GM21447 (cell line): ENCODE data around the gene SLC35F3.

Experiments
- ATAC-seq: cut with Tn5 transposase; IDR thresholded peaks from one replicate; pipeline ENCODE4 v1.9.1; 2021; ENCODE audit not compliant: unreplicated experiment

The SLC35F3 gene

GRCh38 chr1:234311414-234311813 is 406.9 kb downstream of the SLC35F3 start:
- ATAC-seq = no peak

- no peak for ATAC-seq
Measured at GRCh38 chr1:234313171-234313570, 408.7 kb downstream of the SLC35F3 start.

- no peak for ATAC-seq
Measured at GRCh38 chr1:234315091-234315541, 410.6 kb downstream of the SLC35F3 start.

- no peak for ATAC-seq
Measured at GRCh38 chr1:234315588-234315987, 411.1 kb downstream of the SLC35F3 start.

- no peak for ATAC-seq
Measured at GRCh38 chr1:234316486-234316885, 412.0 kb downstream of the SLC35F3 start.

- ATAC-seq = no peak
Measured at GRCh38 chr1:234316937-234317336, 412.5 kb downstream of the SLC35F3 start.

GRCh38 chr1:234320069-234320468 is 415.6 kb downstream of the SLC35F3 start:
- no peak for ATAC-seq

- no peak for ATAC-seq
Measured at GRCh38 chr1:234320549-234320948, 416.1 kb downstream of the SLC35F3 start.

GRCh38 chr1:234321231-234321630 is 416.8 kb downstream of the SLC35F3 start:
- no peak for ATAC-seq

GRCh38 chr1:234322097-234322496 is 417.6 kb downstream of the SLC35F3 start:
- no peak for ATAC-seq

GRCh38 chr1:234322979-234323378 is 418.5 kb downstream of the SLC35F3 start:
- no peak for ATAC-seq

GRCh38 chr1:234324821-234325220 is 420.3 kb downstream of the SLC35F3 start:
- no peak for ATAC-seq

- peak; percentile 45 for ATAC-seq
Measured at GRCh38 chr1:234325878-234326496, 421.5 kb downstream of the SLC35F3 start.

- peak; percentile 77 for ATAC-seq
Measured at GRCh38 chr1:234326497-234327366, 422.3 kb downstream of the SLC35F3 start.

GRCh38 chr1:234327577-234328164 is 423.2 kb downstream of the SLC35F3 start:
- ATAC-seq = no peak

- ATAC-seq = no peak
Measured at GRCh38 chr1:234330843-234331215, 426.4 kb downstream of the SLC35F3 start.

- no peak for ATAC-seq
Measured at GRCh38 chr1:234331507-234331906, 427.0 kb downstream of the SLC35F3 start.

GRCh38 chr1:234336359-234336758 is 431.9 kb downstream of the SLC35F3 start:
- ATAC-seq = no peak

- ATAC-seq = no peak
Measured at GRCh38 chr1:234337233-234337632, 432.8 kb downstream of the SLC35F3 start.

GRCh38 chr1:234340528-234340927 is 436.1 kb downstream of the SLC35F3 start:
- no peak for ATAC-seq

GRCh38 chr1:234342774-234343173 is 438.3 kb downstream of the SLC35F3 start:
- ATAC-seq = no peak

GRCh38 chr1:234345237-234345636 is 440.8 kb downstream of the SLC35F3 start:
- no peak for ATAC-seq
